ENCODE measurements around the gene ZMYM2.

Gene ZMYM2

DNA sequence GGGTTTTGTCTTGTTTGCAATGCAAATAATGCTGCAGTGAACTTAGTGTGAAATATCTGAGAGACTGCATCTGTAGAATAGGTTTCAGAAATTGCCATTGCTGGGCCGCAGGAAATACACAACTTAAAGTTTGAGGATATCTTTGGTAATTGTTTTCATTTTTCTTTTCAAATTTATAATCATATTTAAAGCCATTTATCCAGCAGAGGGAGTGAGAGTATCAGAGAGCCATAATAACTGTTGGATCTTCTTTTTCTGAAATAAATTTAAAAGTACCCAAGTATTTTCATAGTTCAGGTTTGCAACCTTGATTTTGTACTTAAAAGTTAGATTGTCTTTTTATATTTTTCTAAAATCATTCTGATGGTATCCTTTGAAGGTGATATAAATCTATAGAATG is 99.4 kb downstream of the ZMYM2 start:
- TF ChIP-seq TEAD4 (IDR thresholded peaks at IDR 0.05), result no peak
- TF ChIP-seq, protein P1, sequence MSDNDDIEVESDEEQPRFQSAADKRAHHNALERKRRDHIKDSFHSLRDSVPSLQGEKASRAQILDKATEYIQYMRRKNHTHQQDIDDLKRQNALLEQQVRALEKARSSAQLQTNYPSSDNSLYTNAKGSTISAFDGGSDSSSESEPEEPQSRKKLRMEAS (IDR thresholded peaks at IDR 0.05), result no peak
- no peak for TF ChIP-seq TCF12 (IDR thresholded peaks at IDR 0.05; ENCODE audit: low read depth)
- TF ChIP-seq, protein P2, sequence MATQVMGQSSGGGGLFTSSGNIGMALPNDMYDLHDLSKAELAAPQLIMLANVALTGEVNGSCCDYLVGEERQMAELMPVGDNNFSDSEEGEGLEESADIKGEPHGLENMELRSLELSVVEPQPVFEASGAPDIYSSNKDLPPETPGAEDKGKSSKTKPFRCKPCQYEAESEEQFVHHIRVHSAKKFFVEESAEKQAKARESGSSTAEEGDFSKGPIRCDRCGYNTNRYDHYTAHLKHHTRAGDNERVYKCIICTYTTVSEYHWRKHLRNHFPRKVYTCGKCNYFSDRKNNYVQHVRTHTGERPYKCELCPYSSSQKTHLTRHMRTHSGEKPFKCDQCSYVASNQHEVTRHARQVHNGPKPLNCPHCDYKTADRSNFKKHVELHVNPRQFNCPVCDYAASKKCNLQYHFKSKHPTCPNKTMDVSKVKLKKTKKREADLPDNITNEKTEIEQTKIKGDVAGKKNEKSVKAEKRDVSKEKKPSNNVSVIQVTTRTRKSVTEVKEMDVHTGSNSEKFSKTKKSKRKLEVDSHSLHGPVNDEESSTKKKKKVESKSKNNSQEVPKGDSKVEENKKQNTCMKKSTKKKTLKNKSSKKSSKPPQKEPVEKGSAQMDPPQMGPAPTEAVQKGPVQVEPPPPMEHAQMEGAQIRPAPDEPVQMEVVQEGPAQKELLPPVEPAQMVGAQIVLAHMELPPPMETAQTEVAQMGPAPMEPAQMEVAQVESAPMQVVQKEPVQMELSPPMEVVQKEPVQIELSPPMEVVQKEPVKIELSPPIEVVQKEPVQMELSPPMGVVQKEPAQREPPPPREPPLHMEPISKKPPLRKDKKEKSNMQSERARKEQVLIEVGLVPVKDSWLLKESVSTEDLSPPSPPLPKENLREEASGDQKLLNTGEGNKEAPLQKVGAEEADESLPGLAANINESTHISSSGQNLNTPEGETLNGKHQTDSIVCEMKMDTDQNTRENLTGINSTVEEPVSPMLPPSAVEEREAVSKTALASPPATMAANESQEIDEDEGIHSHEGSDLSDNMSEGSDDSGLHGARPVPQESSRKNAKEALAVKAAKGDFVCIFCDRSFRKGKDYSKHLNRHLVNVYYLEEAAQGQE (IDR thresholded peaks at IDR 0.05; ENCODE audit: low read depth), result no peak
- TF ChIP-seq ZBTB7A (IDR thresholded peaks at IDR 0.05; ENCODE audit: low read depth), result no peak
- TF ChIP-seq CREB1 (IDR thresholded peaks at IDR 0.05; ENCODE audit: low read depth), result no peak
- TF ChIP-seq CEBPB (IDR thresholded peaks at IDR 0.05), result no peak
- no peak for TF ChIP-seq FOXM1 (IDR thresholded peaks at IDR 0.05; ENCODE audit: borderline replicate concordance, low read depth)
- no peak for TF ChIP-seq EGR1 (IDR thresholded peaks at IDR 0.05)
- no peak for TF ChIP-seq YY1 (IDR thresholded peaks at IDR 0.05; ENCODE audit: low read depth)
- TF ChIP-seq, protein P3, sequence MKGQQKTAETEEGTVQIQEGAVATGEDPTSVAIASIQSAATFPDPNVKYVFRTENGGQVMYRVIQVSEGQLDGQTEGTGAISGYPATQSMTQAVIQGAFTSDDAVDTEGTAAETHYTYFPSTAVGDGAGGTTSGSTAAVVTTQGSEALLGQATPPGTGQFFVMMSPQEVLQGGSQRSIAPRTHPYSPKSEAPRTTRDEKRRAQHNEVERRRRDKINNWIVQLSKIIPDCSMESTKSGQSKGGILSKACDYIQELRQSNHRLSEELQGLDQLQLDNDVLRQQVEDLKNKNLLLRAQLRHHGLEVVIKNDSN (IDR thresholded peaks at IDR 0.05), result no peak

DNA sequence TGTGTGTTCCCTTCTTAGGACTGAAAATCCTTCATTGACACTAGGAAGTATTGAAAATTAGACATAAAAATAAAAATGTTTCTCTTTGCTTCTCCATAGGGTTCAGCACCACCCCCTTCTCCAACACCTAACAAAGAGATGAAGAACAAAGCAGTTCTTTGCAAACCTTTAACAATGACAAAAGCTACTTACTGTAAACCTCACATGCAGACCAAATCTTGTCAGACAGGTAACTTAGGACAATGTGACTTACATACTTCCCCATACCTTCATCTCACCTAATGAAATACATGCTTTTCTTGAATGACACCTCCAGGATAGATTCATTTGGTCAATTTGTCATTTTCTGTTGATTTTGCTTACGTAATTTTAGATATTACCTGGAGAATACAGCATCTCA is 99.9 kb downstream of the ZMYM2 start:
- no peak for TF ChIP-seq TCF12 (IDR thresholded peaks at IDR 0.05; ENCODE audit: low read depth)
- no peak for TF ChIP-seq TEAD4 (IDR thresholded peaks at IDR 0.05)
- TF ChIP-seq TAF1 (IDR thresholded peaks at IDR 0.05; ENCODE audit: low read depth), result no peak
- TF ChIP-seq ZBTB7A (IDR thresholded peaks at IDR 0.05; ENCODE audit: low read depth), result no peak
- no peak for TF ChIP-seq NFIC (IDR thresholded peaks at IDR 0.05)
- TF ChIP-seq YY1 (IDR thresholded peaks at IDR 0.05; ENCODE audit: low read depth), result no peak
- no peak for TF ChIP-seq CEBPB (IDR thresholded peaks at IDR 0.05)
- no peak for TF ChIP-seq CREB1 (IDR thresholded peaks at IDR 0.05; ENCODE audit: low read depth)
- TF ChIP-seq, protein P2 (IDR thresholded peaks at IDR 0.05; ENCODE audit: low read depth), result no peak
- TF ChIP-seq FOXM1 (IDR thresholded peaks at IDR 0.05; ENCODE audit: borderline replicate concordance, low read depth), result no peak
- no peak for TF ChIP-seq EP300 (IDR thresholded peaks at IDR 0.05; ENCODE audit: borderline replicate concordance)
- TF ChIP-seq, protein P1 (IDR thresholded peaks at IDR 0.05), result no peak
- TF ChIP-seq, protein P3 (IDR thresholded peaks at IDR 0.05), result no peak
- TF ChIP-seq RAD21 (IDR thresholded peaks at IDR 0.05; ENCODE audit: low read depth), result no peak
- TF ChIP-seq EGR1 (IDR thresholded peaks at IDR 0.05), result no peak

DNA sequence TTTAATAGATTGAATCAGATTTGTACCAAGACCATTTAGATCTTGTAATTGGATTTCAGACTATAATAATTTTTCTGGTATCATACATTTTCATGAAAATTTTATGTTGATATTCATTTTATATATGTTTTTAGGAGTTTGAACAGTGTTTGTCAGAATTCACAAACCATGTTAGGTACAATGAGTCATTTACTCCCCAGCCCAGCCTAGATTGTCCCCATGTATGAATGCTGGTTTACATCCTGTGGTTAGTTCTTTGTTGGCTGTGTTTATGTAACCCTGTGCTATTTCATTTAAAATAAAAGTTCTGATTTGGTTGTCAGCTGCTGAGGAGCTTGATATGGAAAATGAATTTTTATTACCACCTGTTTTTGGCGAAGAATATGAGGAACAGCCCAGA is 105.6 kb downstream of the ZMYM2 start:
- no peak for TF ChIP-seq CREB1 (IDR thresholded peaks at IDR 0.05; ENCODE audit: low read depth)
- TF ChIP-seq, protein P2 (IDR thresholded peaks at IDR 0.05; ENCODE audit: low read depth), result no peak
- TF ChIP-seq YY1 (IDR thresholded peaks at IDR 0.05; ENCODE audit: low read depth), result no peak
- TF ChIP-seq, protein P3 (IDR thresholded peaks at IDR 0.05), result no peak
- TF ChIP-seq, protein P1 (IDR thresholded peaks at IDR 0.05), result no peak
- TF ChIP-seq RAD21 (IDR thresholded peaks at IDR 0.05; ENCODE audit: low read depth), result no peak
- no peak for TF ChIP-seq CEBPB (IDR thresholded peaks at IDR 0.05)
- no peak for TF ChIP-seq FOXM1 (IDR thresholded peaks at IDR 0.05; ENCODE audit: borderline replicate concordance, low read depth)
- TF ChIP-seq EP300 (IDR thresholded peaks at IDR 0.05; ENCODE audit: borderline replicate concordance), result no peak
- no peak for TF ChIP-seq TEAD4 (IDR thresholded peaks at IDR 0.05)
- no peak for TF ChIP-seq TCF12 (IDR thresholded peaks at IDR 0.05; ENCODE audit: low read depth)
- no peak for TF ChIP-seq EGR1 (IDR thresholded peaks at IDR 0.05)
- no peak for TF ChIP-seq ZBTB7A (IDR thresholded peaks at IDR 0.05; ENCODE audit: low read depth)
- no peak for TF ChIP-seq NFIC (IDR thresholded peaks at IDR 0.05)
- no peak for TF ChIP-seq TAF1 (IDR thresholded peaks at IDR 0.05; ENCODE audit: low read depth)

DNA sequence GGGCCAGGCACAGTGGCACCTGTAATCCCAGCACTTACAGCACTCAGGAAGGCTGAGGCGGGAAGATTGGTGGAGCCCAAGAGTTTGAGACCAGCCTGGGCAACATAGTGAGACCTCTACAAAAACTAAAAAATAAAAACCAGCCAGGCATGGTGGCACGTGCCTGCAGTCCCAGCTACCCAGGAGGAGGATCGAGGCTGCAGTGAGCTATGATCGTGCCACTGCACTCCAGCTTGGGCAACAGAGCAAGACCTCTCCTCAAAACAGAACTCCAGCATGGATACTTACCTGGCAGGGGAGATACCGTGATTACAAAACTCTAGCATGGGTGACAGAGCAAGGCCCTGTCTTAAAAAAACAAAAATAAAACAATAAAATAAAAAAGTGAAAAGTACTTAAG is 107.0 kb downstream of the ZMYM2 start:
- TF ChIP-seq, protein P2 (IDR thresholded peaks at IDR 0.05; ENCODE audit: low read depth), result no peak
- TF ChIP-seq CREB1 (IDR thresholded peaks at IDR 0.05; ENCODE audit: low read depth), result no peak
- no peak for TF ChIP-seq YY1 (IDR thresholded peaks at IDR 0.05; ENCODE audit: low read depth)
- TF ChIP-seq TEAD4 (IDR thresholded peaks at IDR 0.05), result no peak
- no peak for TF ChIP-seq ZBTB7A (IDR thresholded peaks at IDR 0.05; ENCODE audit: low read depth)
- TF ChIP-seq RAD21 (IDR thresholded peaks at IDR 0.05; ENCODE audit: low read depth), result no peak
- TF ChIP-seq EGR1 (IDR thresholded peaks at IDR 0.05), result no peak
- TF ChIP-seq, protein P1 (IDR thresholded peaks at IDR 0.05), result no peak
- TF ChIP-seq, protein P3 (IDR thresholded peaks at IDR 0.05), result no peak
- TF ChIP-seq EP300 (IDR thresholded peaks at IDR 0.05; ENCODE audit: borderline replicate concordance), result no peak
- TF ChIP-seq TAF1 (IDR thresholded peaks at IDR 0.05; ENCODE audit: low read depth), result no peak
